IMR-90 (cell line): Measurements from ENCODE around the gene DIP2C. TPM values are rescaled to one million over a fixed set of nuclear protein-coding genes. Genes with fewer than 3 reads are reported as not detected.

ENCODE experiments used
- ATAC-seq: fragments of 200-7000 bp; cut with Tn5 transposase; 2 replicates; pipeline ENCODE4 v1.9.1; 2020; ENCODE audit warnings: low read depth, mild to moderate bottlenecking, moderate library complexity
- BruUV-seq: library from RNA; stranded (reverse); fragments of 400-500 nt; replicated peaks from 2 replicates; lab custom pipeline; 2021; lab: Mats Ljungman, UMichigan
- CTCF ChIA-PET: fragments of 300-600 bp; formaldehyde crosslinking; extraction: SDS; loops from one replicate; lab custom pipeline; 2021; ENCODE audit warnings: antibody characterized with exemption; lab: Yijun Ruan, JAX
- POLR2A ChIA-PET: fragments of 300-600 bp; sonication (Branson Sonifier 250); formaldehyde crosslinking; loops from one replicate; lab custom pipeline; 2022; ENCODE audit warnings: antibody characterized with exemption; ENCODE audit not compliant: unreplicated experiment; lab: Charles Lee
- DNase-seq: peaks from one replicate; pipeline ENCODE4 v3.0.0; 2013
- H2AFZ ChIP-seq: replicated peaks from 2 replicates; pipeline ENCODE3; 2013; ENCODE audit warnings: low read length, mild to moderate bottlenecking; ENCODE audit not compliant: poor library complexity
- H2AK5ac ChIP-seq: 2 replicates; pipeline ENCODE4 v1.6.1; 2013; ENCODE audit warnings: low read depth, low read length, inconsistent platforms
- H2AK9ac ChIP-seq: replicated peaks from 2 replicates; pipeline ENCODE3; 2013; ENCODE audit warnings: mild to moderate bottlenecking, low read depth, low read length, moderate library complexity; ENCODE audit not compliant: poor library complexity
- H2BK120ac ChIP-seq: 2 replicates; pipeline ENCODE4 v1.6.1; 2013; ENCODE audit warnings: low read depth, low read length, inconsistent platforms
- H2BK15ac ChIP-seq: 3 replicates; pipeline ENCODE4 v1.6.1; 2013; ENCODE audit warnings: low read depth, low read length, inconsistent platforms
- H2BK20ac ChIP-seq: 2 replicates; pipeline ENCODE4 v1.6.1; 2013; ENCODE audit warnings: low read depth, mild to moderate bottlenecking, inconsistent platforms, low read length, moderate library complexity
- H2BK5ac ChIP-seq: 2 replicates; pipeline ENCODE4 v1.6.1; 2013; ENCODE audit warnings: mild to moderate bottlenecking, low read depth, low read length, inconsistent platforms; ENCODE audit not compliant: poor library complexity, severe bottlenecking
- H3K14ac ChIP-seq: replicated peaks from 2 replicates; pipeline ENCODE4 v1.6.1; 2013; ENCODE audit warnings: low read depth, low read length, inconsistent platforms
- H3K18ac ChIP-seq: 2 replicates; pipeline ENCODE4 v1.6.1; 2013; ENCODE audit warnings: low read depth, low read length, control low read depth
- H3K23ac ChIP-seq: 2 replicates; pipeline ENCODE4 v1.6.1; 2013; ENCODE audit warnings: low read depth, low read length, inconsistent platforms
- H3K27ac ChIP-seq: 2 replicates; pipeline ENCODE4 v1.5.1; 2013; ENCODE audit warnings: mild to moderate bottlenecking, control low read depth, low read length; ENCODE audit not compliant: insufficient read depth
- H3K27me3 ChIP-seq: 2 replicates; pipeline ENCODE4 v1.6.1; 2013; ENCODE audit warnings: low read length; ENCODE audit not compliant: control insufficient read depth, insufficient read depth
- H3K36me3 ChIP-seq: 2 replicates; pipeline ENCODE4 v1.6.1; 2013; ENCODE audit warnings: low read length, mixed read lengths; ENCODE audit not compliant: control insufficient read depth, insufficient read depth
- H3K4ac ChIP-seq: 2 replicates; pipeline ENCODE4 v1.6.1; 2013; ENCODE audit warnings: low read depth, low read length, inconsistent platforms
- H3K4me1 ChIP-seq: 2 replicates; pipeline ENCODE4 v1.6.1; 2013; ENCODE audit warnings: low read length, mixed read lengths; ENCODE audit not compliant: control insufficient read depth, insufficient read depth
- H3K4me2 ChIP-seq: 2 replicates; pipeline ENCODE4 v1.6.1; 2013; ENCODE audit warnings: low read depth, mild to moderate bottlenecking, control low read depth, low read length, moderate library complexity
- H3K4me3 ChIP-seq: 2 replicates; pipeline ENCODE4 v1.5.1; 2013; ENCODE audit warnings: low read depth, mild to moderate bottlenecking, control low read depth, low read length, moderate library complexity; ENCODE audit not compliant: insufficient read depth
- H3K56ac ChIP-seq: 2 replicates; pipeline ENCODE4 v1.6.1; 2013; ENCODE audit warnings: low read length, inconsistent platforms; ENCODE audit not compliant: insufficient read depth; ENCODE audit errors: extremely low read depth
- H3K79me1 ChIP-seq, 2 experiments: 2 replicates each; pipeline ENCODE4 v1.6.1; 2013; ENCODE audit warnings: low read length in 2 of 2, inconsistent platforms in 1 of 2, low read depth in 1 of 2
- H3K9ac ChIP-seq: 2 replicates; pipeline ENCODE4 v1.6.1; 2013; ENCODE audit warnings: low read depth, low read length, control low read depth
- H3K9me1 ChIP-seq: 2 replicates; pipeline ENCODE4 v1.6.1; 2013; ENCODE audit warnings: low read length, inconsistent platforms; ENCODE audit not compliant: insufficient read depth
- H3K9me3 ChIP-seq: 2 replicates; pipeline ENCODE4 v1.6.1; 2013; ENCODE audit warnings: low read length; ENCODE audit not compliant: control insufficient read depth, insufficient read depth
- H4K20me1 ChIP-seq: 2 replicates; pipeline ENCODE4 v1.6.1; 2013; ENCODE audit warnings: low read length, inconsistent platforms; ENCODE audit not compliant: insufficient read depth
- H4K5ac ChIP-seq: 2 replicates; pipeline ENCODE4 v1.6.1; 2013; ENCODE audit warnings: mild to moderate bottlenecking, low read depth, low read length, control low read depth
- H4K8ac ChIP-seq, 2 experiments: 2 replicates each; pipeline ENCODE4 v1.6.1; 2013; ENCODE audit warnings: low read depth in 2 of 2, low read length in 2 of 2, control low read depth in 1 of 2, inconsistent platforms in 1 of 2
- H4K91ac ChIP-seq: 2 replicates; pipeline ENCODE4 v1.6.1; 2013; ENCODE audit warnings: low read depth, low read length, inconsistent platforms; ENCODE audit not compliant: insufficient read depth
- BHLHE40 ChIP-seq: fragments of 150-350 bp; IDR thresholded peaks from 2 replicates; pipeline ENCODE4 v1.6.1; 2016; ENCODE audit warnings: mild to moderate bottlenecking, low read depth, low read length
- CEBPB ChIP-seq: IDR thresholded peaks from 2 replicates; pipeline ENCODE4 v1.6.1; 2012; ENCODE audit warnings: low read depth, low read length, improper control_type of control experiment
- FOS ChIP-seq: fragments of 150-350 bp; IDR thresholded peaks from 2 replicates; pipeline ENCODE4 v1.6.1; 2016; ENCODE audit warnings: low read depth, low read length
- RCOR1 ChIP-seq: IDR thresholded peaks from 2 replicates; pipeline ENCODE4 v1.6.1; 2012; ENCODE audit warnings: mild to moderate bottlenecking, low read length, improper control_type of control experiment; ENCODE audit not compliant: insufficient replicate concordance
- WGBS, 2 experiments: methylation state at CpG; one replicate each; pipeline versions ENCODE4 v1.1.5 to v1.1.7; 2013; ENCODE audit warnings: missing lambda C conversion rate in 2 of 2; ENCODE audit not compliant: insufficient read length in 1 of 2; ENCODE audit errors: extremely low coverage in 2 of 2; 5-methylcytosine and 5-hydroxymethylcytosine counted together
- dilution Hi-C: fragments of 300-500 bp; cut with HindIII; formaldehyde crosslinking; loops from one replicate; pipeline ENCODE4 v1.14.3; 2018; ENCODE audit warnings: low sequenced_read_pairs; ENCODE audit not compliant: unreplicated experiment
- in situ Hi-C: fragments of 300-500 bp; cut with MboI; formaldehyde crosslinking; loops from 3 replicates; pipeline ENCODE4 v1.14.3; 2019; ENCODE audit warnings: low sequenced_read_pairs, inconsistent platforms, mixed read lengths
- intact Hi-C: fragments of 100-400 bp; cut with micrococcal nuclease; formaldehyde crosslinking; loops from 2 replicates; pipeline ENCODE4 v1.10.0; 2022
- polyA plus RNA-seq, 3 experiments: library from polyadenylated mRNA; depleted of rRNA; stranded (reverse); fragments of >200 nt; gene quantifications; 2 replicates each; pipeline ENCODE4 v1.2.3, GENCODE V29; 2012; ENCODE audit warnings: low replicate concordance in 1 of 3
- total RNA-seq: library from RNA; depleted of rRNA; stranded (reverse); fragments of >200 nt; gene quantifications from 2 replicates; pipeline ENCODE4 v1.2.3, GENCODE V29; 2012

The DIP2C gene
- total and polyA plus RNA-seq, 2 of the 4 experiments (the other 2 are of a cell fraction), result 8.6 to 17.3 TPM

GRCh38 chr10:691216-691615 is 1.7 kb upstream of the DIP2C start:
- Histone ChIP-seq H4K8ac (no peak overlapping the region; a peak in 1 of 4 replicates), H3K23ac (no peak overlapping the region), H4K20me1 (peaks cover 25% of the 10 kb centered on the region), H2BK5ac (no peak overlapping the region), H3K4ac (no peak overlapping the region), H3K36me3 (no peaks in the 10 kb centered on the region), H3K14ac (no peak overlapping the region), H2BK20ac (no peak overlapping the region), H2AK5ac (peak overlapping the region; percentile 53; the same call in 1 of the 2 replicates), H3K18ac (no peak overlapping the region), H3K79me1 (peaks cover 0 to 23% of the 10 kb centered on the region in 2 experiments; a peak in 2 of 4 replicates), H2AK9ac (peak overlapping the region; percentile 35), H2BK15ac (no peak overlapping the region), H3K9ac (no peak overlapping the region), H3K27ac (no peak overlapping the region), H3K4me3 (no peak overlapping the region), H4K91ac (no peak overlapping the region), H3K27me3 (no peaks in the 10 kb centered on the region), H3K9me1 (peaks cover 8% of the 10 kb centered on the region), H3K4me2 (no peak overlapping the region), H3K56ac (no peak overlapping the region), H2AFZ (no peak overlapping the region), H2BK120ac (no peak overlapping the region), H3K9me3 (no peaks in the 10 kb centered on the region), H3K4me1 (peaks cover 23% of the 10 kb centered on the region), H4K5ac (no peak overlapping the region)
- no peak for ATAC-seq
- no peak for DNase-seq
- CTCF ChIA-PET, result no interaction called here
- intact Hi-C loops, result loop anchor here (5.0 kb wide), 1 partner anchor 96 kb away; no protein-coding TSS in a partner anchor
- no TSS peak for BruUV-seq
- in situ Hi-C loops, result loop anchor here (25.0 kb wide), 1 partner anchor 179 kb away; no protein-coding TSS in a partner anchor
- POLR2A ChIA-PET, result no interaction called here
- 100% methylated on average over 11 of the region's 18 CpGs; no CpG with 5 or more reads in 1 of the 2 experiments for WGBS, 2 experiments
- dilution Hi-C loops, result no loop called here
- no peak for TF ChIP-seq RCOR1
- TF ChIP-seq BHLHE40, result no peak
- TF ChIP-seq CEBPB, result no peak
- TF ChIP-seq FOS, result no peak
